Activated CD4-positive, CD25-positive, alpha-beta regulatory T cell treated with anti-CD3 and anti-CD28 coated beads, Interleukin-2, amount 50 U/mL, for 72 hours (primary cell): ENCODE measurements around the gene PVALB.
A peak's percentile ranks its signal among the peaks of the same experiment; 100 is the strongest.

Experiments used
- DNase-seq: peaks from one replicate; pipeline ENCODE4 v3.0.0; 2021

PVALB gene, protein sequence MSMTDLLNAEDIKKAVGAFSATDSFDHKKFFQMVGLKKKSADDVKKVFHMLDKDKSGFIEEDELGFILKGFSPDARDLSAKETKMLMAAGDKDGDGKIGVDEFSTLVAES

DNA sequence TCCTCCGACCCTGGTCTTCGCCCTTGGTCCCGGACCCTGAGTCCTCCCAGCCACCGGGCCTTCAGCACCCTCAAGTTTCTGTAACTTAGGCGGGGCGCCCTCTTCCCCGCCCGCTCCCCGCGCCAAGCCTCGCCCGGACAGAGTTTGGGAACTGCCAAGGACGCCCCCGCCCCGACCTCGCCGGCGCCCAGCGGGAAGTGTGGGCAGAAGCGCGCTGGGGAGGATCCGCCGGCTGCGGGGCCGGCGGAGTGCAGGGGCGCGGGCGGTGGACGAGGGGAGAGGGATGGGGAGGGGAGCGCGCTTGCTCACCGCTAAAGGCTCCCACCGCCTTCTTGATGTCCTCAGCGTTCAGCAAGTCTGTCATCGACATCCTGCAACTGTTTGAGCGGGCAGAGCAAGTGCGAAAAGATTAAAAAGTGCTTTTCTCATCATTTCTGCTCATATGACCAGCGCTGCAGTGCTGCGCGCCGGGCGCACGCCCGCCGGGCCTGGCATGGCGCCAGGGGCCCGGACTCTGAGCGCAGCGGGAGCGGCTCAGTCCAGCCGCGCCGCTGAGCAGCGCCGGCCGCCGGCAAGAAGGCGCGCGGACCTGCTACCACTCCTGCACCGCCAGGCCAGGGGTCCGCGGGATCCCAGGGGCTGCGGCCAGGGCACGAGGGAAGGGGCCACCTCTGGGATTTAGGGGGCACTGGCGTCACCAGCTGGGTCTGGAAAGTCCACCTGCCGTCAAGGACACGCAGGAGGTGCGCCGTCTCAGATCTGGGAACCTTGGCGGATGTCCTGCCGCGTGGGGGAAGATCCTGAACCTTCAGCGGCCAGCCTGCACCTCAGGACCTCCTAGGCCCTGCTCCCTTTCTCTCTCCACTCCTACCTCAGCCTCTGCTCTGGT, at the start of gene PVALB:
Gene PVALB, minus strand, starts transcription at position 400 of the 889 bp plus-strand sequence. Its CDS starts 30 bp downstream, at position 370.
- DNase-seq: no peak

DNA sequence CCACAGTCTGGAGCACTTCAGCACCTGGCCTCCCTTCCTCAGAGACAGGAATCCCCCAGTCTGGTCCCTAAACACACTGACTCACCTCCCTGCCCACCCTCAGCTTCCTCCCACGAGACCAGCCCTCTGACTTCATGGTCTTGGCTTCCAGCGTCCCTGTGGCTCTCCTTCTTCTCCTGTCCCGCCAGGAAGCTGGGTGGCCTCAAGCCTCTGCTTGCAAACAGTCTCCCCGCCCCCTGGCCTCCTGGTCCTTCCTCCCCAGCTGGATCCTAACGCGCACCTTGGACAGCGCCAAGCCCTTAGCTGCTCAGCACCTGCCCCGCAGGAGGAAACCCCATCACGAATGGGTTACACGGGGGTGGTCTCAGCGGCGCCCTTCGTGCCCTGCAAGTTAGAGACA, 48.5 kb upstream of the PVALB start:
- peak; percentile 29 for DNase-seq

DNA sequence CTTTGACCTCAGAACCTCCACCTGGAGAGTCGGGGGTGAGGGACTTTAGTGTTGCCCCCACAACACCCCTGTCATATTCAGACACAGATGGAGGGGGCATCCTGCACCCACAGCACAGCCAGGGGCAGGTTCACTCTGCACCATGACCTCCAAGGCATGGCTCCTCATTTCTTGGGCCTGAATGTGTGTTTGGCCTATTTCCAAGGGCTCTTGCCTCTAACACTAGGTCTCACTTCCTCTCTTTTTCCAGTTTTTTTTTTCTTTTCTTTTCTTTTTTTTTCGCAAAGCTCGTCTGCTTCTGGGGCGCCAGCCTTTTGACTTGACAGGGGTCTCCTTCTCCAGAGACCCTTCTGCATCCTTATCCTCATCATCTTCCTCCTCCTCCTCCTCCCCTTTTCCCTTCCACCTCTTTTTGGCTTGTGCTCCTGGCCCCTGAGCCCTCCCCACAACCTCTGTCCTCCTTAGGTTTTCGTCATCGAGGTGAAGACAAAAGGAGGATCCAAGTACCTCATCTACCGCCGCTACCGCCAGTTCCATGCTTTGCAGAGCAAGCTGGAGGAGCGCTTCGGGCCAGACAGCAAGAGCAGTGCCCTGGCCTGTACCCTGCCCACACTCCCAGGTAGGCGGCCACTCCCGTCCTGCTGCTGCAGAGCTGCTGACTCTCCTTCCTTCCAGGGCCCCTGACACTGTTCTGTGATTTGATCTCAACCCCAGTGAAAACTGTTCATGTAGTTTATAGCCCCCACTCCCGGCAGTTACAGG, 47.8 kb upstream of the PVALB start:
- DNase-seq: peak; percentile 28

DNA sequence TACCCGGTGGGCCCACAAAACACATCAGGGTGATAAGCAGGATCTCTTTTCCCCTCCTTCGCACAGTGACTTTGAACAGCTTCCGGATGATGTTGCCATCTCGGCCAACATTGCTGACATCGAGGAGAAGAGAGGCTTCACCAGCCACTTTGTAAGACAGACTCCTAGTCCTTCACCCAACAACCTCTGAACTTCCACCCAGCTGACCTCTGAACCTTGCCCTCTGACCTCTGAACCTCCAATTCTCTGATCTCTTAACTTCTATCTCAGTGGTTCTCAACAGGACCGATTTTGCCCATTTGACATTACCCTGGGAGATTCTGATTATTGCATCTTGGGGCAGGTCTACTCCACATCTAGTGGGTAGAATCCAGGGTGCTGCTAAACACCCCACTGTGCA, 47.1 kb upstream of the PVALB start:
- peak; percentile 31 for DNase-seq

DNA sequence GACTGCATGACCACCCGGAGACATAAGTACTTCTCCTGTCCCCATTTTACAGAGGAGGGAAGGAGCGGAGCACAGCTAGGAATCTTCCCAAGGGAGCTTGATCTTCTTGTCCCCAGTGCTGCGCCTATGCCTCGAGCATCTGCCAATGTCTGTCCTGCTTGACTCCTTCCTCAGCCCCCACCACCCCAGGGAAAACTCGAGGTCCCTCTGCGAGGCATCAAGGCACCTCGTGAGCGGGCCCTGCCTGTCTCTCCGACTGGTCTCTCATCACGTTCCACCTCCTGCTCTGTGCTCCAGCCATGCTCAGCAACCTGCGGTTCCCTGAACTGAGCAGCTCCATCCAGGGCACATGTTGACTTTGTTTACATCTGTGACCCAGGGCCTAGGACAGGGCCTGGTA, 46.4 kb upstream of the PVALB start:
- DNase-seq: no peak

DNA sequence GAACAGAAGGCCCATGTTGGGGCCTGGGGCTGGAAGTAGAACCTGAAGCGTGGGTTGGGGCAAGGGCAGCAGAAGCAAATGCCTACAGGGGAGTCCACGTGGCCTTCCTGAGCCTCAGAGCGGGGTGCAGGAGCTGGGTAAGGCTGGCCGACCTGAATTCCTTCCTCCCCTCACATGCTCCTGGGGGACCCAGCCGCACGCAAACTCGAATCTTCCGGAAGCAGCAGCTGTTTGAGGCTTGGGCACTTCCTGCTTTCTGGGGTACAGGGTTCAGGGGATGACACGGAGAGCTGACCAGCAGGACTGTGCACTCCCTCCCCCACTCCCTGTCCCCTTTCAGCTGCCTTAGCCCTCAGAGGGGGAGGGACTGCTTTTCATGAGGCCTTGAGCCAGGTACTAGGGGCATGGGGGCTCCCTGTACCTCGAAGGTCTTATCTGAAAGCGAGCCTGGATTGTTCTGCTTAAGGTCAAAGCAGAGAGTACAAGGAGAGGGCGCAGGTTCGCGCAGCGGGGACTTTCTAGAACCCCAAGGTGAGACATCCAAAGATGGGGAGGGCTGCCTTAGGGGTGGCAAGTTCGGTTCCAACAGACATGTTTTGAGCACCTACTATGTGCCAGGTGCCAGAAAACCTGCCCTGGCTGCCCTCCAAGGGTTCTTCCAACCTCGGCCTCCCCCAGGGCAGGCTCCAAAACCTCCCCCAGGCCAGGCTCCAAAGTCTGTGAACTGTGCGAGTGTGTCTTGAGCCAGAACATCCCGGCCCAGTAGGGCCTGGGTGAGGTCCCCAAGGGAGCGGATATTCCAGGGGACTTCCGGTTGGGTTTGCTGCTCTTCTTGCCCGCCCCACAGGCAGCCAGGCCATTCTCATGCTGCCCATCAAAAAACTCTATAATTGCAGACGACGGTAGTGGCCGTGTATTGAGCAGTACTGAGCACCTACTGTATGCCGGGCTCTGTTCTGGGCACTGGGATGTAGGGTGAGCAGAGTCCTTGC, 45.7 kb upstream of the PVALB start:
- DNase-seq: no peak

DNA sequence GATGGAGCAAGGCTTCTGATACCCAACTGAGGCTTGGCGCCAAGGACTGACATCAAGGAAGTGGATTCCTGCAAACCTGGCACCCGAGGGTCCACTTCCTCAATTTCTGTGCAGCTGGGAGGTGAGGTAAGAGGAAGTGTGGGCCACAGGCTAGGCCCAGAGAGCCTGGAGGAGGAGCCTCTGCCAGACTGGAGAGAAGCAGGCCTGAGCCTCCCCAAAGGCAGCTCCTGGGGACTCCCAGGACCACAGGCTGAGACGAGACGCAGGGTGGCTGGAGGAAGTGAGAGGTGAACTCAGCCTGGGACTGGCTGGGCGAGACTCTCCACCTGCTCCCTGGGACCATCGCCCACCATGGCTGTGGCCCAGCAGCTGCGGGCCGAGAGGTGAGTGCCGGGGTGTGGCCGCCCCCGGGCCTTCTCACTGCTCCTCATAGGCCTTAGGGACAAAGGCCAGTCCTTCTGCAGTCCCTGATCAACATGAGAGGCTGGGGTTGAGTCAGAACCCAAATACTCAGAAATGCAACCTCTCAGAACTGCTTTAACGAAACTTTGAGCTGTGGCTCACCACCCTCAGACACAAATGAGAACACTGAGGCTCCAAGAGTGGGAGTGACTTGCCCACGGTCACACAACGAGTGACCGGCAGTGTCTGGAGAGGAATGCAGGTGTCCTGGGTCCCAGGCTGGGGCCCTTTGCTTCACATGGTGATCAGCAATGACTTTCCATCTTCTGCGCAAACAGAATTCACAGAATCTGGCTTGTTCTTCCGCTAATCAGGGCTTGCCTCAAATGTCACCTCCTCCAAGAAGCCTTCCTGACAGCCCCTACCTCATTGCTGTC, 44.2 kb upstream of the PVALB start, which contains the start of gene NCF4:
Gene NCF4, plus strand, starts transcription at position 186 of the 839 bp plus-strand sequence. Its CDS starts 166 bp downstream, at position 352.
- DNase-seq: peak; percentile 75

DNA sequence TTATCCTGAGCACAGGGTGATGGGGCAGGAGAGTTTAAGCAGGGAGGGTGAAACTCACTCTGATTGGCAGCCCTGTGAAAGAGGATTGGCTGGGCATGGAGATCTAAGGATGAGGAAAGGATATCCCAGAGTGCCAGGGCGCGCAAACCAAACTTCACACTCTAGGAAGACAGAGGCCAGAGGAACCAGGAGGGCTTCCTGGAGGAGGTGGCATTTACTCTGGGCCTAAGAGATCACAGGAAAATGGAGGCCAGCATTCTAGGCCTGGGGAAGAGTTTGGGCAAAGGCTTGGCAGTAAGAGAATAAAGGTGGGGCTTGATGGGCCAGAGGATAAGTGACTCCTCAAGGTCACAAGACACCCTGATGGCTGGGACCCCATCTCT, 43.6 kb upstream of the PVALB start:
- peak; percentile 33 for DNase-seq

DNA sequence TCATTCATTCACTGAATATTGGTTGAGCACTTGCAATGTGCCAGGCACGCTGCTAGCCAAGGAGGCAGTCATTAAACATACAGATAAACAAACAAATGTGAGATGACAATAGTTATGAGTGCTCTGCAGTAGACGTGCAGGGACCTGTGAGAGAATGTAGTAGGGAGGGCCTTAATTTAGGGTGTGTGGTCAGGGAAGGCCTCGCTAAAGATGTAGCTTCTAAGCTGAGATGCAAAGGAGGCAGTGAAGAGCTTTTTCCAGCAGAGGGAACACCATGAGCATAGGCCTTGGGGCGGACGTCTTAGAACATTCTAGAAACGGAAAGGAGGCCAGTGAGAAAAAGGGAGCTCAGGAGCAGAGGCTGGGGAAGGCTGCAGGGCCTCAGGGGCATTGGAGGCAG, 43.2 kb upstream of the PVALB start:
- DNase-seq: no peak

DNA sequence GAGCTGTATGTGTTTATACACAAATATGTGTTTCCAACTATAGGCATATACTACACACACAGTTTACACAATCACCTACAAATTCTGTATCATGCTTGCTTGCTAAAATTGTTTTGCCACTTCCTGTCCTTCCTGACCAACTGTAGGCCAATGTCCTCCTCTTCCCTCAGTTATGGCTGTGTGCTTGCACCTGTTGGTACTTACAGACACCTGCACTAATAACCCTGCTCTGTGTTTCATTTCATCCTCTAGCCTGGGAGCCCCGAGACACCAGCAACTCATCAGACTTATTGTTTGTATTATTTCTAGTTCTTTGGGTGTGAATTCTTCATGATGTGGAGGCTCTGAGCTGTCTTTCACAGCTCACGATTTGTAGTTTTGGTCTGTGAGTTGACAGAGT, 42.1 kb upstream of the PVALB start:
- no peak for DNase-seq

DNA sequence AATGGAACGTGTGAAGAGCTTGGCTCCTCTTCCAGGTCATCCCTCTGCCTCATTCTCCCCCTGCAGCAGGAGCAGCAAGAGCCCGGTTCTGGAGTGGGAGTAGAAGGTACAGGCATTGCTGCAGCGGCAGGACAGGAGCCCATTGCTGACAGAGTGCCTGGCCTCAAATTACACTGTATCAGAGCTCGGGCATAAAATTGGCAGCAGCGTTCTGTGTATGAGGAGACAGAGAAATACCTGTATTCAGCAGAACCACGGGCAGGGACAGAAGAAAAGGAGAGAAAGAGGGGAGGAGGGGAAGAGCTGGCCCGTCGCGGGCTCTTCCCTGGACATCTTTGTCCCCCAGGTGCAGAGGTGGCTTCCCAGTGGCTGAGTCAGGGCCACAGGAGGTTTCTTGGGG, 41.3 kb upstream of the PVALB start:
- peak; percentile 22 for DNase-seq

DNA sequence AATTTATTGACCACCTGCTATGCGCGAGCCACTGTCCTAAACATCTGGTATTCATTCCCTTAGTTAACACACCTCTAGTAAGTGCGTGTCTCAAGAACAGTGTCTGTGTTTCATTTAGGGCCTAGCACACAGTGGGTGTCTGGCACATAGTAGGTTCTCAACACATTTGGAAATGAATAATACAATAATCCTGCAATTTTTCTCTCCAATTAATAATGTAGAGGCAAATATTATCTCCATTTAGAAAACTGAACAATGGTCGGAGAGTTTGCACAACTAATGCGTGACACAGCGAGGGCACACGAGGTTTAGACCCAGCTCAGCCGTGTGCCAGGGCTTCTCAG, 39.9 kb upstream of the PVALB start:
- no peak for DNase-seq

DNA sequence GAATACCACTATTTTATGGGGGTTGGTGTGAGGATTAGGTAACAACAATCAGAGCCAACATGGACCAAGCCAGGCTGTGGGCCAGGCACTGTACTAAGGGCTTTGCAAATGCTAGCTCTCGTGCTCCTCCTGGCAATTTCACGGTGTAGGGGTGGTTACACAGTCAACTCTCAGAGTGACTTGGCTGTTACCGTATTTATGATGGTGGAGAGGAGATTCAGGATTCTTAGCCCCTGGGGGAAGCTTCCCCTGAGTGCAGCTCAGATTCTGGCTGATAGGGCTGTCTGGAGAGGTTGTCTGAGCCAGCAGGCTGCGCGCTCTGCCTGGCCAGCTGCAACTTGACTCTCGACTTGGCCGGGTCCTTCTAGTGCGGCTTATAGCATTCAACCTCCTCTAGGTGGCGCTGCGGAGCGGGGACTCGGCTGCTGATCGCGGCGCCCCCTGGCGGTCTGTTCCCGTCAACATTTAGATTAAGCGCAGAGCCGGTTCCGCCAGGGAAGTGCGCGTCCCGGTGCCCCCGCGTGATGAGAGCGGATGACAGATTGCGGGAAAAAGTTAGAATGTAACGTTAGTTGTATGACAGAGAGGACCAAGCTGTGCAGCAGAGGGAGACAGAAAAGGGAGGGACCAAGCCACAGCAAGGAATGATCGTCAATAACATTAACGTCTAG, 39.4 kb upstream of the PVALB start:
- DNase-seq: peak; percentile 99

DNA sequence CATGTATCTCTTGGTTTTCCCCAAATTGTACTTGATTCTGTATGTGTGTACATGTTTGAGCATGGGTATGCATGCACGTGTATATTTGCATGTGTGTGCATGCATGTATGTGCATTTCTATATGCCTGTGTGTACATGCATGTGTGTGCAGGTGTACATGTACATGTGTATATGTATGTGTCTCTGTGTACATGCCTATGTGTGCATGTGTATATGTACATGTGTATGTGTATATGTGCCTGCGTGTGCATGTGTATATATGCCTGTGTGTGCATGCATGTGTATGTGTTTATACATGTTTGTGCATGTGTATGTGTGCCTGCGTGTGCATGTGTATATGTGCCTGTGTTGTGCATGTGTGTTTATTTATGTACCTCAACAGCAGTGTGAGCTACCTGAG, 38.6 kb upstream of the PVALB start:
- DNase-seq: no peak

DNA sequence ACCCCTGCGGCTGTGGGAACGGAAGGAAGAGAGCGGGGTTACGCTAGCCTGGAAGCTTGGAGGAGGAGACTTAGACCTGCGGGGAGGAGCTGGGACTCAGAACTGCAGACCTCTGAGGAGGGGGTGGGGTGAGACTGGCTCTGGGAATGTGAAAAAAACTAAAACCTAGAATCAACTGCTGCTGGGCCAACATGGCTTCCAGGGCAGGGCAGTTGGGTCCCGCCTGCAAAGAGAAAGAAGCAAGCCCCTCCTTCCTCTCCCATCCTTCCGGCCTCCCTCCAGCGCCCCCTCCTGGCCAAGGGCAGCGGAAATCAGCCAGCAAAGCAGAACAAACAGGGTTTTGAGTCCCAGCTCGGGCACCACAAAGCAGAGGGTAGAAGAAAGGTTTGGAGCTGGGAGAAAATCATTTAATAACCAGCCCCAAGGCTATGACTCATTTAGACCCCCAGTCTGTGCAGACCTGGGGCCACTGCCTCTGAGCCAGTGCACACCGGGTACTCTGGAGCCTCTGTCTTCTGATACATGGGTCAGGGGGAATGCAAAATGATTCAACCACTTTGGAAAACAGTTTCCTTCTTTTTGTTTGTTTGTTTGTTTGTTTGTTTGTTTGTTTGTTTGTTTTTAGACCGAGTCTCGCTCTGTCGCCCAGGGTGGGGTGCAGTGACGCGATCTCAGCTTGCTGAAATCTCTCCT, 36.7 kb upstream of the PVALB start:
- DNase-seq: peak; percentile 94

DNA sequence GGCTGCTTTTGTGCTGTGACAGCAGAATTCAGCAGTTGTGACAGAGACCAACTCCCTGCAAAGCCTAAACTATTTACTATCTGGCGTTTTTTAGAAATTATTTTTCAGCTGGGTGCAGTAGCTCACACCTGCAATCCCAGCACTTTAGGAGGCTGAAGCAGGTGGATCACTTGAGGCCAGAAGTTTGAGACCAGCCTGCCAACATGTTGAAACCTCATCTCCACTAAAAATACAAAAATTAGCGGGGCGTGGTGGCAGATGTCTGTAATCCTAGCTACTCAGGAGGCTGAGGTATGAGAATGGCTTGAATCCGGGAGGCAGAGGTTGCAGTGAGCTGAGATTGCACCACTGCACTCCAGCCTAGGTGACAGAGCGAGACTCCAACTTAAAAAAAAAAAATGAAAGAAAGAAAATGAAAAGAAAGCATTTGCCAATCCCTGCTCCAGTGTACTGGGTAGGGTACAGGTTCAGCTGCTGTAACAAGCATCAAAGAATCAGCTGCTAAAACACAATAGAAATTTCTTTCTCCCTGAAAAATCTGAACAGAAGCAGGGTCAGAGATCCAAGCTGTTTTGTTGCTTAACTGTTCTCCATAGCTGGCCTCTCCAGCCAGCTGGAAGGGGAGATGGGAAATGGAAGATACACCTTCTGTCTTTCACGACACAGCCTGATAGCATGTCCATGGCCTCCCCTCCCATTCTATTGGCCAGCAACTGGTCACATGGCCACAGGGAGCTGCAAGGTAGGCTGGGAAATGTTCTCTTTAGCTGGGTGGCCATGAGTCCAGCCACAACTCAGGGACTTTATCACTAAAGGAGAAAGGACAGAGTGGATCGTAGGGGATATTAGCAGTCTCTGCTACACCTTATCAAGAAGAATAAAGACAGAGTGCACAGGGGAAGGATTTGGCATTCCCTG, 35.5 kb upstream of the PVALB start:
- DNase-seq: no peak

DNA sequence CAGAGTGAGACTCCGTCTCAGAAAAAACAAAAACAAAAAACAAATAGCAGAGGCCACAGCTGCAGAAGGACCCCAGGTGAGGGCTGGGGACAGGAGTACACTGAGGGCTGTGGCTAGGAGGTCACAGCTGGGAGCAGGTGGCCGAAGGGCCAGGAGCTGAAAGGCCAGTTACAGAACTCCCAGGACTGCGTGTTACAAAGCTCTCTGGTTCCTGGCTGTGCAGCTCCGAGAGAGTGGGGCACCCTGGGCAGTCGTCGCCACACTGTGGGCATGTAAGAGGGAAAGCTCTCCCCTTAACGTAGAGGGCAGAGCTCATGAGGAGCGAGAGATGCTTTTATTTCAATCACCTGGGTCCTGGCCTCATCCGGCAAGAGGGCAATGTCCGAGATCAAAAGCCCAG, 33.8 kb upstream of the PVALB start:
- DNase-seq: no peak

DNA sequence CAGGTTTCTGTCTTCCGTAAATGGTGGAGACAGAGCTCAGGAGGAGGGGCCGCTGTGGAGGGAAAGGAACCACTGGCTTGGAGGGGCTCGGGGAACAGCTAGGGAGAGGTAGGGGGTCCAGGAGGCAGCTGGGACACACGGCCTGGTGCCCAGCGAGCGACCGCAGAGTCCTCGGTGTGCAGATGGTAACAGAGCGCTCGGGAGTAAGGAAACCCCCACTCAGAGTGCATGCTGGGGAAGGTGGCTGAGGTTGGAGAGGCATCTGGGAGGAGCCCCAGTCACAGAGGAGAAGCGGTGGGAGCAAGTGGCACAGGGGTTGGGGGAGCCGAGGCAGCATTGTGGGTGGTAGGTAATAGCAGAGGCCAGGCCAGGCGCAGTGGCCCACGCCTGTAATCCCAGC, 33.2 kb upstream of the PVALB start:
- no peak for DNase-seq

DNA sequence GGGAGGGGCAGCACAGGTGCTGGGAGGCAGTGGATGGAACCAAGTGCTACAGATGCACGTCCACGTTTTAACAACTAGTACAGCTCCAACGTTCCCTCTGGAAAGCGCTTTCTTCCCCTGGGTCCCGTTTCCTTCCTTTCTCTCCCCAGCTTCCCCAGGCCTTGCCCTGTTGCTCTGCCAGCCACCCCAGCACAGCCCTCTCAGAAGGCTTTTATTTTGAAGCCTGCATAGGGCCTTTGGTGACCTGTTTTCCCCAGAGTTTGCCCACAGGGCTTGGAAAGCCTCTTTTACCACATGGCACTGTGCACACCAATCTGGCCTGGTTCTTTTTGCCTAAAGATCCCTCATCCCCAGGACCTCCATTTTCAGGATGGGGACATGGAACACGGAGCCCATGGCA, 30.1 kb upstream of the PVALB start:
- DNase-seq: no peak
